Measurements from ENCODE around the gene R3HDML. TPM values are rescaled to one million over a fixed set of nuclear protein-coding genes. Genes with fewer than 3 reads are reported as not detected.

Gene R3HDML
- total and polyA plus RNA-seq, 2 of the 13 experiments (the other 11 are each of a cell fraction or from before 2014, with no cell fraction given) = not detected

GRCh38 chr20:44357020-44357419 lies 20.2 kb downstream of the R3HDML start (continued):
- TF ChIP-seq HNF1B (CRISPR knock-in tag; IDR thresholded peaks at IDR 0.05) (0 out of 2 replicates have a peak, but pooled peaks have one; percentile 11), TRIM24 (CRISPR knock-in tag; IDR thresholded peaks at IDR 0.05) (no peak), NR0B2 (CRISPR knock-in tag; IDR thresholded peaks at IDR 0.05) (no peak), ZMYM3 (CRISPR knock-in tag; IDR thresholded peaks at IDR 0.05) (peak; percentile 83; the same call in 1 of the 2 replicates), PHF21A (CRISPR knock-in tag; IDR thresholded peaks at IDR 0.05) (no peak), ZNF552 (CRISPR knock-in tag; IDR thresholded peaks at IDR 0.05; ENCODE audit: borderline replicate concordance) (peak; percentile 54; the same call in 1 of the 2 replicates), POLR2AphosphoS5 (IDR thresholded peaks at IDR 0.05; ENCODE audit: low read depth, low read length) (peak; percentile 37; the same call in 1 of the 2 replicates), ADNP (CRISPR knock-in tag; IDR thresholded peaks at IDR 0.05) (0 out of 2 replicates have a peak, but pooled peaks have one; percentile 46), GLI4 (CRISPR knock-in tag; IDR thresholded peaks at IDR 0.05; ENCODE audit: borderline replicate concordance) (0 out of 2 replicates have a peak, but pooled peaks have one; percentile 18), ZNF33B (CRISPR knock-in tag; IDR thresholded peaks at IDR 0.05) (0 out of 2 replicates have a peak, but pooled peaks have one; percentile 13), RBM22 (optimal IDR thresholded peaks at IDR 0.05; ENCODE audit: low read length) (peak; percentile 76), ZNF570 (CRISPR knock-in tag; IDR thresholded peaks at IDR 0.05; ENCODE audit: borderline replicate concordance) (no peak)

All from HepG2 (cell line).